DND-41 (cell line): ENCODE measurements around the gene TTC28.

Experiments
- EZH2 ChIP-seq: IDR thresholded peaks from 3 replicates; pipeline ENCODE4 v1.6.1; 2012; ENCODE audit warnings: borderline replicate concordance, low read depth, mild to moderate bottlenecking, moderate library complexity, low read length, inconsistent platforms; ENCODE audit not compliant: severe bottlenecking
- TF ChIP-seq, protein P1 (sequence below): IDR thresholded peaks from 2 replicates; pipeline ENCODE4 v1.5.1; 2012; ENCODE audit warnings: borderline replicate concordance, low read length, moderate library complexity, mild to moderate bottlenecking; ENCODE audit not compliant: poor library complexity, severe bottlenecking; ENCODE audit errors: extremely low read depth

- TF ChIP-seq, protein P1, sequence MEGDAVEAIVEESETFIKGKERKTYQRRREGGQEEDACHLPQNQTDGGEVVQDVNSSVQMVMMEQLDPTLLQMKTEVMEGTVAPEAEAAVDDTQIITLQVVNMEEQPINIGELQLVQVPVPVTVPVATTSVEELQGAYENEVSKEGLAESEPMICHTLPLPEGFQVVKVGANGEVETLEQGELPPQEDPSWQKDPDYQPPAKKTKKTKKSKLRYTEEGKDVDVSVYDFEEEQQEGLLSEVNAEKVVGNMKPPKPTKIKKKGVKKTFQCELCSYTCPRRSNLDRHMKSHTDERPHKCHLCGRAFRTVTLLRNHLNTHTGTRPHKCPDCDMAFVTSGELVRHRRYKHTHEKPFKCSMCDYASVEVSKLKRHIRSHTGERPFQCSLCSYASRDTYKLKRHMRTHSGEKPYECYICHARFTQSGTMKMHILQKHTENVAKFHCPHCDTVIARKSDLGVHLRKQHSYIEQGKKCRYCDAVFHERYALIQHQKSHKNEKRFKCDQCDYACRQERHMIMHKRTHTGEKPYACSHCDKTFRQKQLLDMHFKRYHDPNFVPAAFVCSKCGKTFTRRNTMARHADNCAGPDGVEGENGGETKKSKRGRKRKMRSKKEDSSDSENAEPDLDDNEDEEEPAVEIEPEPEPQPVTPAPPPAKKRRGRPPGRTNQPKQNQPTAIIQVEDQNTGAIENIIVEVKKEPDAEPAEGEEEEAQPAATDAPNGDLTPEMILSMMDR = no peak
- no peak for TF ChIP-seq EZH2
Measured at GRCh38 chr22:28091486-28091885, 588.2 kb downstream of the TTC28 start.
